HepG2 (cell line): ENCODE data around the gene JKAMP. TPM values are rescaled to one million over a fixed set of nuclear protein-coding genes. Genes with fewer than 3 reads are reported as not detected.

Source experiments
- ATAC-seq: fragments of 200-7000 bp; cut with Tn5 transposase; 3 replicates; pipeline ENCODE4 v1.9.1; 2020; ENCODE audit warnings: mild to moderate bottlenecking, moderate library complexity
- BruUV-seq: library from RNA; stranded (reverse); fragments of 400-500 nt; replicated peaks from 2 replicates; lab custom pipeline; 2021; lab: Mats Ljungman, UMichigan
- CTCF ChIA-PET: fragments of 300-600 bp; formaldehyde crosslinking; extraction: SDS; loops from one replicate; lab custom pipeline; 2021; ENCODE audit warnings: low total read pairs, inconsistent platforms, low intra/inter-chr PET ratio; lab: Yijun Ruan, JAX
- POLR2A ChIA-PET: fragments of 350-600 bp; sonication (Branson Sonifier 250); formaldehyde crosslinking; loops from one replicate; lab custom pipeline; 2020; ENCODE audit warnings: antibody characterized with exemption, inconsistent platforms; lab: Yijun Ruan, JAX
- DNase-seq: peaks from one replicate; pipeline ENCODE4 v3.0.0-alpha.2; 2015; ENCODE audit warnings: low spot score
- FAIRE-seq: peaks from 3 replicates; lab custom pipeline; 2011; peaks lifted over from hg19 to GRCh38; lab: Jason Lieb, UNC
- H2AFZ ChIP-seq: one replicate; pipeline ENCODE4 v1.6.1; 2011; ENCODE audit warnings: low read length, inconsistent platforms
- H3K27ac ChIP-seq: fragments of 300-600 bp; 3 replicates; pipeline ENCODE4 v1.8.0; 2011; ENCODE audit warnings: mixed run types, mild to moderate bottlenecking, mixed read lengths, low read length, inconsistent platforms; ENCODE audit not compliant: insufficient read depth; ENCODE audit errors: extremely low read length
- H3K27me3 ChIP-seq, 2 experiments: fragments of 200-600 bp in 1 of 2; 2 replicates in 1 of 2; 3 replicates in 1 of 2; pipeline versions ENCODE4 v1.6.0 to v1.8.0; 2011; ENCODE audit warnings: low read length in 2 of 2, mild to moderate bottlenecking in 2 of 2, moderate library complexity in 2 of 2, inconsistent platforms in 1 of 2; ENCODE audit not compliant: insufficient read depth in 2 of 2, control insufficient read depth in 1 of 2
- H3K36me3 ChIP-seq, 2 experiments: fragments of 200-600 bp in 1 of 2; replicated peaks in 1 of 2; 2 replicates in 1 of 2; 3 replicates in 1 of 2; pipeline versions ENCODE4 v1.5.1 to v1.8.0; 2011; ENCODE audit warnings: low read length in 2 of 2, inconsistent platforms in 1 of 2; ENCODE audit not compliant: insufficient read depth in 2 of 2, control insufficient read depth in 1 of 2
- H3K4me1 ChIP-seq: 2 replicates; pipeline ENCODE4 v1.5.1; 2012; ENCODE audit warnings: low read length, inconsistent platforms; ENCODE audit not compliant: insufficient read depth
- H3K4me2 ChIP-seq: 2 replicates; pipeline ENCODE4 v1.6.0; 2011; ENCODE audit warnings: low read depth, low read length, inconsistent platforms
- H3K4me3 ChIP-seq, 3 experiments: fragments of 200-600 bp in 1 of 3; sonication (generic), shearing (Covaris generic) in 1 of 3; replicated peaks in 1 of 3; 2 replicates each; pipeline ENCODE4 v1.5.1; 2011 to 2016; ENCODE audit warnings: low read length in 3 of 3, inconsistent platforms in 2 of 3, low read depth in 2 of 3, mild to moderate bottlenecking in 2 of 3, control low read depth in 1 of 3, mixed read lengths in 1 of 3; ENCODE audit not compliant: insufficient read depth in 1 of 3
- H3K79me2 ChIP-seq: one replicate; pipeline ENCODE4 v1.6.1; 2011; ENCODE audit warnings: low read length, inconsistent platforms; ENCODE audit not compliant: insufficient read depth
- H3K9ac ChIP-seq: 2 replicates; pipeline ENCODE4 v1.6.0; 2011; ENCODE audit warnings: mild to moderate bottlenecking, low read depth, low read length, inconsistent platforms; ENCODE audit not compliant: insufficient read depth
- H3K9me3 ChIP-seq: 2 replicates; pipeline ENCODE4 v1.5.1; 2012; ENCODE audit warnings: mild to moderate bottlenecking, low read length
- H4K20me1 ChIP-seq: 2 replicates; pipeline ENCODE4 v1.6.0; 2011; ENCODE audit warnings: inconsistent platforms, mild to moderate bottlenecking, low read length, moderate library complexity; ENCODE audit not compliant: insufficient read depth
- ARHGAP35 ChIP-seq: sonication (generic); formaldehyde crosslinking; IDR thresholded peaks from 2 replicates; pipeline ENCODE4 v1.9.0; 2022; ENCODE audit warnings: mild to moderate bottlenecking, inconsistent platforms, moderate library complexity, missing genetic modification reagents, borderline replicate concordance
- CCAR2 ChIP-seq: fragments of 200-400 bp; formaldehyde crosslinking; optimal IDR thresholded peaks from 2 replicates; pipeline ENCODE3; 2018; ENCODE audit warnings: low read depth, mild to moderate bottlenecking, low read length, moderate library complexity
- FOXC1 ChIP-seq: sonication (generic); formaldehyde crosslinking; IDR thresholded peaks from 2 replicates; pipeline ENCODE4 v1.8.0; 2022; ENCODE audit warnings: mild to moderate bottlenecking, missing genetic modification reagents, borderline replicate concordance
- HNRNPK ChIP-seq: fragments of 200-400 bp; formaldehyde crosslinking; IDR thresholded peaks from 2 replicates; pipeline ENCODE4 v1.6.1; 2018; ENCODE audit warnings: low read length, low read depth, moderate library complexity, mild to moderate bottlenecking; ENCODE audit not compliant: poor library complexity, severe bottlenecking
- MIXL1 ChIP-seq: IDR thresholded peaks from 2 replicates; pipeline ENCODE4 v1.6.1; 2016
- NFATC3 ChIP-seq: sonication (generic); formaldehyde crosslinking; IDR thresholded peaks from 2 replicates; pipeline ENCODE4 v1.5.1; 2020; ENCODE audit warnings: mild to moderate bottlenecking, missing genetic modification reagents
- NFYC ChIP-seq: IDR thresholded peaks from 2 replicates; pipeline ENCODE4 v1.6.1; 2016; ENCODE audit warnings: missing genetic modification reagents, missing compliant biosample characterization
- PCBP1 ChIP-seq: fragments of 200-400 bp; formaldehyde crosslinking; IDR thresholded peaks from 2 replicates; pipeline ENCODE4 v1.6.1; 2017; ENCODE audit warnings: mild to moderate bottlenecking, low read depth, low read length, borderline replicate concordance
- SIN3A ChIP-seq: IDR thresholded peaks from 2 replicates; pipeline ENCODE4 v1.6.1; 2011; ENCODE audit warnings: low read depth, mild to moderate bottlenecking, control low read depth, low read length, borderline replicate concordance
- SRSF9 ChIP-seq: fragments of 200-400 bp; formaldehyde crosslinking; IDR thresholded peaks from 2 replicates; pipeline ENCODE4 v1.6.1; 2018; ENCODE audit warnings: borderline replicate concordance, mild to moderate bottlenecking, low read depth, low read length; ENCODE audit not compliant: insufficient read depth, poor library complexity, severe bottlenecking
- ZFAT ChIP-seq: sonication (generic); formaldehyde crosslinking; conservative IDR thresholded peaks from 2 replicates; pipeline ENCODE4 v1.8.1; 2023; ENCODE audit warnings: missing genetic modification reagents, inconsistent platforms
- ZFY ChIP-seq: sonication (generic); formaldehyde crosslinking; IDR thresholded peaks from 2 replicates; pipeline ENCODE4 v1.4.0; 2020; ENCODE audit warnings: missing genetic modification reagents
- ZNF382 ChIP-seq: sonication (generic); formaldehyde crosslinking; IDR thresholded peaks from 2 replicates; pipeline ENCODE4 v1.5.0; 2020; ENCODE audit warnings: missing genetic modification reagents, mild to moderate bottlenecking, borderline replicate concordance
- ZNF441 ChIP-seq: sonication (generic); formaldehyde crosslinking; IDR thresholded peaks from 2 replicates; pipeline ENCODE4 v1.7.0; 2021; ENCODE audit warnings: missing genetic modification reagents, borderline replicate concordance
- ZNF713 ChIP-seq: sonication (generic); formaldehyde crosslinking; IDR thresholded peaks from 2 replicates; pipeline ENCODE4 v1.4.0; 2020; ENCODE audit warnings: mild to moderate bottlenecking, missing genetic modification reagents
- WGBS: methylation state at CpG from one replicate; pipeline ENCODE4 v1.1.6; 2017; ENCODE audit warnings: low lambda C conversion rate; 5-methylcytosine and 5-hydroxymethylcytosine counted together
- in situ Hi-C: cut with HindIII; loops from 2 replicates; pipeline ENCODE4 v1.10.0; 2017; ENCODE audit warnings: low pct_unique_long_range_greater_than_20kb; ENCODE audit not compliant: extremely low pct_ligation_motif_present
- intact Hi-C: fragments of 100-400 bp; cut with micrococcal nuclease; formaldehyde crosslinking; loops from one replicate; pipeline ENCODE4 v1.10.0; 2022; ENCODE audit not compliant: unreplicated experiment
- polyA plus RNA-seq, 8 experiments: library from polyadenylated mRNA; depleted of rRNA in 3 of 8; stranded (reverse) in 7 of 8; unstranded in 1 of 8; fragments of >200 nt; fragmentation: Illumina TruSeq in 4 of 8; extraction: Trizol in 4 of 8; gene quantifications; 2 replicates each; pipeline versions ENCODE4 v1.2.1 to v1.2.3, GENCODE V29; 2011 to 2016; ENCODE audit warnings: low read depth in 4 of 8, missing spikeins in 1 of 8, mixed read lengths in 1 of 8; ENCODE audit not compliant: insufficient read depth in 1 of 8
- total RNA-seq, 5 experiments: library from RNA; depleted of rRNA; stranded (reverse); fragments of >200 nt; fragmentation: Illumina TruSeq; extraction: Trizol; gene quantifications; 2 replicates each; pipeline ENCODE4 v1.2.3, GENCODE V29; 2016; ENCODE audit warnings: low read depth in 1 of 5
- TF ChIP-seq, protein P1 (sequence below): sonication (generic); formaldehyde crosslinking; conservative IDR thresholded peaks from 2 replicates; pipeline ENCODE4 v1.5.0; 2020; ENCODE audit warnings: missing genetic modification reagents

JKAMP gene
- total and polyA plus RNA-seq, 2 of the 13 experiments (the other 11 are each of a cell fraction or from before 2014, with no cell fraction given) = 56.4 to 135 TPM

DNA sequence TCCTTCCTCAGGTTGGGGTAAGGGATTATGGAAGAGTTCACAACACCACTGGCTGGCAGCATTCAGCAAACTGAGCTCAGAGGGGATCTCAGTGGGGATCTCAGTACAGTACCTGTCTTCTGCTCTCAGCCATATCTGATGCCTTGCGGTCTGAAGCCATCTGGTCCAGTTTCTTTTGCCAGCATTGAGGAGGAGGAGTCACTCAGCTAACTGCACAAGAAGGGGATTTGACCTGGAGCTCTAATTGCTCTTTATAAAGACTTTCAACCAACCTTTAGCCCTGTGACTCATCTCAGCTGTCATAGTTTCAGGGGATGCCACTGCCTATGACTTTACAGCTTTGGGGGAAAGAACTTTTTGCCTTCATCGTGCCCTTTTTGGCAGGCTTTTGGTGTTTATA, 44.9 kb downstream of the JKAMP start:
- H3K4me2 ChIP-seq = no peak overlapping the region

DNA sequence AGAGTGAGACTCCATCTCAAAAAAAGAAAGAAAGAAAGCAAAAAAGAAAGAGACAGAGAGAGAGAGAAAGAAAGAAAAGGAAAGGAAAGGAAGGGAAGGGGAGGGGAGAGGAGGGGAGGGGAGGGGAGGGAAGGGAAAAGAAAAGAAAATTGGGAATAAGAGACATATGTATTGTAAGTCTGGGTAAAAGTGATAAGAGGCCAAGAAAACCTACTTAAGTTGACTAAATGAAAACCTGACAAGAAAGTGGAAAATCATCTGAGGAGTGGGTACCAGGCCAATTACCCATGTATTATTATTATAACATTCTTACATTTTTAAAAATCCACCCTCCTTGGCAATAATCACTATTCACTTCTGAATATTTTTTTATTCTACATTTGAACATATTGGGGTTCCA, 46.0 kb downstream of the JKAMP start:
- Histone ChIP-seq H3K27ac (no peak overlapping the region), H4K20me1 (no peaks in the 10 kb centered on the region), H2AFZ (no peak overlapping the region), H3K79me2 (no peaks in the 10 kb centered on the region), H3K4me1 (no peaks in the 10 kb centered on the region), H3K4me3 (no peak overlapping the region), H3K4me2 (no peak overlapping the region), H3K36me3 (no peaks in the 10 kb centered on the region), H3K9me3 (no peaks in the 10 kb centered on the region), H3K9ac (no peak overlapping the region), H3K27me3 (peaks cover 0 to 1% of the 10 kb centered on the region in 2 experiments; a peak in 2 of 5 replicates)
- BruUV-seq = no TSS peak
- ChIA-PET CTCF (no interaction called here), POLR2A (no interaction called here)
- DNase-seq (no peak), ATAC-seq (no peak), FAIRE-seq (no peak)
- TF ChIP-seq, protein P1, sequence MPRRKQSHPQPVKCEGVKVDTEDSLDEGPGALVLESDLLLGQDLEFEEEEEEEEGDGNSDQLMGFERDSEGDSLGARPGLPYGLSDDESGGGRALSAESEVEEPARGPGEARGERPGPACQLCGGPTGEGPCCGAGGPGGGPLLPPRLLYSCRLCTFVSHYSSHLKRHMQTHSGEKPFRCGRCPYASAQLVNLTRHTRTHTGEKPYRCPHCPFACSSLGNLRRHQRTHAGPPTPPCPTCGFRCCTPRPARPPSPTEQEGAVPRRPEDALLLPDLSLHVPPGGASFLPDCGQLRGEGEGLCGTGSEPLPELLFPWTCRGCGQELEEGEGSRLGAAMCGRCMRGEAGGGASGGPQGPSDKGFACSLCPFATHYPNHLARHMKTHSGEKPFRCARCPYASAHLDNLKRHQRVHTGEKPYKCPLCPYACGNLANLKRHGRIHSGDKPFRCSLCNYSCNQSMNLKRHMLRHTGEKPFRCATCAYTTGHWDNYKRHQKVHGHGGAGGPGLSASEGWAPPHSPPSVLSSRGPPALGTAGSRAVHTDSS (CRISPR knock-in tag) = no peak
- TF ChIP-seq PCBP1 (0 out of 2 replicates have a peak, but pooled peaks have one; percentile 23), ZNF441 (CRISPR knock-in tag) (no peak), HNRNPK (peak; percentile 95), SIN3A (no peak), ZFAT (CRISPR knock-in tag) (no peak)
- in situ Hi-C loops = no loop called here
- intact Hi-C loops = no loop called here

More for the DNA sequence above, 44.9 kb downstream of the JKAMP start:
- in situ Hi-C loops = no loop called here
- BruUV-seq = no TSS peak
- no peak for TF ChIP-seq MIXL1
- no peak for TF ChIP-seq CCAR2
- TF ChIP-seq SRSF9 = no peak
- no peak for TF ChIP-seq ZFY (CRISPR knock-in tag)
- no peak for TF ChIP-seq NFATC3
- TF ChIP-seq FOXC1 (CRISPR knock-in tag) = no peak
- TF ChIP-seq PCBP1 = no peak
- no peak for TF ChIP-seq SIN3A
- no peak for TF ChIP-seq ZNF713 (CRISPR knock-in tag)
- no peak for TF ChIP-seq ZNF382
- TF ChIP-seq ARHGAP35 (CRISPR knock-in tag) = no peak
- TF ChIP-seq NFYC (CRISPR knock-in tag) = no peak
- WGBS = 15% methylated on average over 2 of the region's 2 CpGs
- Histone ChIP-seq H3K27ac (no peak overlapping the region), H3K79me2 (no peaks in the 10 kb centered on the region), H4K20me1 (no peaks in the 10 kb centered on the region), H3K27me3 (no peaks in the 10 kb centered on the region), H3K36me3 (no peaks in the 10 kb centered on the region), H2AFZ (no peak overlapping the region), H3K9me3 (no peaks in the 10 kb centered on the region), H3K4me3 (no peak overlapping the region), H3K4me1 (no peaks in the 10 kb centered on the region), H3K9ac (no peak overlapping the region)
- no peak for DNase-seq
- FAIRE-seq = no peak
- no peak for ATAC-seq
- ChIA-PET POLR2A (no interaction called here), CTCF (no interaction called here)
- intact Hi-C loops = no loop called here
